Right renal cortex interstitium (tissue), 3 donors: ENCODE results near the gene OR10A4. TPM values are rescaled to one million over a fixed set of nuclear protein-coding genes. Genes with fewer than 3 reads are reported as not detected.
"Not testable (repeated sequence)": the region's sequence is repeated elsewhere in the genome, so short reads cannot be mapped to it uniquely, and the experiment has no call there.

Source experiments
- DNase-seq, 3 donors: peaks; one replicate each; pipeline ENCODE4 v3.0.0-alpha.2; 2013; ENCODE audit warnings: low read depth in 3 of 3, low spot score in 2 of 3
- polyA plus RNA-seq, 3 donors: library from polyadenylated mRNA; unstranded; fragments of 120-200 nt; gene quantifications; one replicate each; pipeline ENCODE4 v1.2.1, GENCODE V29; 2013; ENCODE audit not compliant: insufficient read length in 3 of 3

OR10A4 gene
- polyA plus RNA-seq, 3 donors: not detected

GRCh38 chr11:6895010-6895409 lies 18.6 kb downstream of the OR10A4 start:
- DNase-seq: no peak

GRCh38 chr11:6898911-6899310 lies 22.5 kb downstream of the OR10A4 start:
- DNase-seq: no peak

GRCh38 chr11:6900327-6900999 lies 24.0 kb downstream of the OR10A4 start:
- DNase-seq: no peak

- not testable (repeated sequence) for DNase-seq
These were observed 28.4 kb downstream of the OR10A4 start for GRCh38 chr11:6904804-6905203.

GRCh38 chr11:6911378-6911777 lies 35.0 kb downstream of the OR10A4 start:
- no peak for DNase-seq

GRCh38 chr11:6911948-6912347 lies 35.5 kb downstream of the OR10A4 start:
- no peak for DNase-seq

GRCh38 chr11:6919698-6920097 lies 43.3 kb downstream of the OR10A4 start:
- no peak for DNase-seq

- no peak for DNase-seq
These were observed 44.3 kb downstream of the OR10A4 start, which contains the start of gene OR2D3 for GRCh38 chr11:6920702-6921101. Gene OR2D3, plus strand, starts transcription at chr11:6921002. Its CDS starts 0 bp downstream, at chr11:6921002.

- DNase-seq: no peak
These were observed 48.7 kb downstream of the OR10A4 start for GRCh38 chr11:6925007-6925577.

- peak in 1 of 3 donors; percentile 1 for DNase-seq
These were observed 49.3 kb downstream of the OR10A4 start for GRCh38 chr11:6925636-6926207.

- peak; percentile 15 to 38 (median 23) for DNase-seq
These were observed 50.0 kb downstream of the OR10A4 start, which contains the start of gene ZNF215 for GRCh38 chr11:6926208-6927029. Gene ZNF215, plus strand, starts transcription at chr11:6926426. Its CDS starts 5,847 bp downstream, at chr11:6932273.

- no peak for DNase-seq
These were observed 50.7 kb downstream of the OR10A4 start for GRCh38 chr11:6927030-6927617.

Other genes starting within 250 kb of the OR10A4 start
- gene DCHS1, start 220.8 kb upstream of the OR10A4 start, polyA plus RNA-seq: 10 to 100 TPM; 27.8 to 31.1 (median 30.3) TPM
- gene MRPL17, start 193.3 kb upstream of the OR10A4 start, polyA plus RNA-seq: 10 to 100 TPM; 68.3 to 81.6 (median 68.3) TPM
- under 1 TPM; 0.07 to 0.14 (median 0.10) TPM for gene OR2AG2, start 104.6 kb upstream of the OR10A4 start, polyA plus RNA-seq
- under 1 TPM in 1 of 3 donors, not detected in 2; 0.07 TPM for gene OR2AG1, start 93.6 kb upstream of the OR10A4 start, polyA plus RNA-seq
- gene OR6A2, start 76.9 kb upstream of the OR10A4 start, polyA plus RNA-seq: under 1 TPM in 1 of 3 donors, not detected in 2; 0.04 TPM
- not detected for gene OR10A5, start 30.9 kb upstream of the OR10A4 start, polyA plus RNA-seq
- gene OR10A2, start 13.6 kb upstream of the OR10A4 start, polyA plus RNA-seq: not detected
- not detected for gene OR2D2, start 15.9 kb downstream of the OR10A4 start, polyA plus RNA-seq
- gene OR2D3, start 44.4 kb downstream of the OR10A4 start, polyA plus RNA-seq: not detected
- 1 to 10 TPM; 3.5 to 3.8 (median 3.6) TPM for gene ZNF215, start 49.8 kb downstream of the OR10A4 start, polyA plus RNA-seq
- 10 to 100 TPM; 11.8 to 13.9 (median 13.7) TPM for gene ZNF214, start 143.7 kb downstream of the OR10A4 start, polyA plus RNA-seq
- gene NLRP14, start 143.9 kb downstream of the OR10A4 start, polyA plus RNA-seq: 1 to 10 TPM in 1 of 3 donors, under 1 TPM in 2; 0.71 to 1.4 (median 0.79) TPM
- under 1 TPM; 0.08 to 0.12 (median 0.11) TPM for gene RBMXL2, start 212.4 kb downstream of the OR10A4 start, polyA plus RNA-seq